ENCODE measurements around the gene CRPPA.

CRPPA gene

GRCh38 chr7:16397501-16398145 is 23.7 kb downstream of the CRPPA start:
- TF ChIP-seq SIN3A (IDR thresholded peaks at IDR 0.05; ENCODE audit: borderline replicate concordance, insufficient read depth, low read length) (no peak), TAF1 (IDR thresholded peaks at IDR 0.05; ENCODE audit: borderline replicate concordance, insufficient read depth, low read length) (no peak), REST (IDR thresholded peaks at IDR 0.05; ENCODE audit: insufficient read depth in 1 of 2, low read depth in 2 of 2, low read length in 2 of 2) (no peak), POLR2AphosphoS5 (IDR thresholded peaks at IDR 0.05; ENCODE audit: low read depth, low read length) (no peak), FOXP2 (optimal IDR thresholded peaks at IDR 0.05; ENCODE audit: borderline replicate concordance, extremely low read depth, extremely low read length, insufficient read depth) (no peak)

GRCh38 chr7:16396766-16397500 is 24.4 kb downstream of the CRPPA start:
- TF ChIP-seq SIN3A (IDR thresholded peaks at IDR 0.05; ENCODE audit: borderline replicate concordance, insufficient read depth, low read length) = no peak
- TF ChIP-seq TAF1 (IDR thresholded peaks at IDR 0.05; ENCODE audit: borderline replicate concordance, insufficient read depth, low read length) = no peak
- TF ChIP-seq FOXP2 (optimal IDR thresholded peaks at IDR 0.05; ENCODE audit: borderline replicate concordance, extremely low read depth, extremely low read length, insufficient read depth) = no peak
- TF ChIP-seq POLR2AphosphoS5 (IDR thresholded peaks at IDR 0.05; ENCODE audit: low read depth, low read length) = no peak
- no peak for TF ChIP-seq REST (IDR thresholded peaks at IDR 0.05; ENCODE audit: insufficient read depth in 1 of 2, low read depth in 2 of 2, low read length in 2 of 2)

- TF ChIP-seq SIN3A (IDR thresholded peaks at IDR 0.05; ENCODE audit: borderline replicate concordance, insufficient read depth, low read length) (no peak), TAF1 (IDR thresholded peaks at IDR 0.05; ENCODE audit: borderline replicate concordance, insufficient read depth, low read length) (no peak), REST (IDR thresholded peaks at IDR 0.05; ENCODE audit: insufficient read depth in 1 of 2, low read depth in 2 of 2, low read length in 2 of 2) (no peak), POLR2AphosphoS5 (IDR thresholded peaks at IDR 0.05; ENCODE audit: low read depth, low read length) (no peak), FOXP2 (optimal IDR thresholded peaks at IDR 0.05; ENCODE audit: borderline replicate concordance, extremely low read depth, extremely low read length, insufficient read depth) (no peak)
Measured at GRCh38 chr7:16395121-16395520, 26.2 kb downstream of the CRPPA start.

GRCh38 chr7:16393862-16394422 is 27.4 kb downstream of the CRPPA start:
- TF ChIP-seq FOXP2 (optimal IDR thresholded peaks at IDR 0.05; ENCODE audit: borderline replicate concordance, extremely low read depth, extremely low read length, insufficient read depth) (no peak), SIN3A (IDR thresholded peaks at IDR 0.05; ENCODE audit: borderline replicate concordance, insufficient read depth, low read length) (no peak), TAF1 (IDR thresholded peaks at IDR 0.05; ENCODE audit: borderline replicate concordance, insufficient read depth, low read length) (no peak), REST (IDR thresholded peaks at IDR 0.05; ENCODE audit: insufficient read depth in 1 of 2, low read depth in 2 of 2, low read length in 2 of 2) (no peak), POLR2AphosphoS5 (IDR thresholded peaks at IDR 0.05; ENCODE audit: low read depth, low read length) (no peak)
